HG03039 (cell line): ENCODE measurements around the gene ARHGAP30.
"Not testable (repeated sequence)": the region's sequence is repeated elsewhere in the genome, so short reads cannot be mapped to it uniquely, and the experiment has no call there.

Experiments used
- ATAC-seq: cut with Tn5 transposase; IDR thresholded peaks from one replicate; pipeline ENCODE4 v1.9.1; 2021; ENCODE audit warnings: mild to moderate bottlenecking, moderate library complexity; ENCODE audit not compliant: unreplicated experiment

The ARHGAP30 gene

GRCh38 chr1:161044535-161044907 lies 25.2 kb downstream of the ARHGAP30 start:
- no peak for ATAC-seq

- no peak for ATAC-seq
Measured at GRCh38 chr1:161039546-161039945, 30.1 kb downstream of the ARHGAP30 start.

- no peak for ATAC-seq
Measured at GRCh38 chr1:161039154-161039545, 30.5 kb downstream of the ARHGAP30 start.

GRCh38 chr1:161038523-161039153 lies 31.1 kb downstream of the ARHGAP30 start, which contains the start of gene TSTD1:
TSTD1 (minus strand) TSS chr1:161038964; CDS start chr1:161038889, 75 bp downstream.
- peak; percentile 62 for ATAC-seq

- ATAC-seq: no peak
Measured at GRCh38 chr1:161037661-161038522, 31.8 kb downstream of the ARHGAP30 start.

- no peak for ATAC-seq
Measured at GRCh38 chr1:161033751-161034150, 35.9 kb downstream of the ARHGAP30 start.

- ATAC-seq: no peak
Measured at GRCh38 chr1:161032409-161032808, 37.3 kb downstream of the ARHGAP30 start.

GRCh38 chr1:161031874-161032273 lies 37.8 kb downstream of the ARHGAP30 start:
- ATAC-seq: no peak

GRCh38 chr1:161029466-161029865 lies 40.2 kb downstream of the ARHGAP30 start:
- not testable (repeated sequence) for ATAC-seq

GRCh38 chr1:161026954-161027353 lies 42.7 kb downstream of the ARHGAP30 start:
- not testable (repeated sequence) for ATAC-seq

GRCh38 chr1:161022432-161022831 lies 47.3 kb downstream of the ARHGAP30 start:
- ATAC-seq: not testable (repeated sequence)

- no peak for ATAC-seq
Measured at GRCh38 chr1:161021970-161022353, 47.7 kb downstream of the ARHGAP30 start.

- ATAC-seq: peak; percentile 80
Measured at GRCh38 chr1:161021165-161021969, 48.3 kb downstream of the ARHGAP30 start.

GRCh38 chr1:161020509-161021164 lies 49.1 kb downstream of the ARHGAP30 start, which contains the start of gene F11R:
F11R (minus strand) TSS chr1:161021152; CDS start chr1:161021073, 79 bp downstream.
- peak; percentile 25 for ATAC-seq

- ATAC-seq: no peak
Measured at GRCh38 chr1:161019751-161020495, 49.8 kb downstream of the ARHGAP30 start.

- ATAC-seq: not testable (repeated sequence)
Measured at GRCh38 chr1:161019111-161019660, 50.5 kb downstream of the ARHGAP30 start.

- no peak for ATAC-seq
Measured at GRCh38 chr1:161018631-161018930, 51.1 kb downstream of the ARHGAP30 start.

- ATAC-seq: no peak
Measured at GRCh38 chr1:161017756-161018630, 51.7 kb downstream of the ARHGAP30 start.

GRCh38 chr1:161017181-161017580 lies 52.5 kb downstream of the ARHGAP30 start:
- ATAC-seq: not testable (repeated sequence)
